ENCODE measurements around the gene ST3GAL4.

DNA sequence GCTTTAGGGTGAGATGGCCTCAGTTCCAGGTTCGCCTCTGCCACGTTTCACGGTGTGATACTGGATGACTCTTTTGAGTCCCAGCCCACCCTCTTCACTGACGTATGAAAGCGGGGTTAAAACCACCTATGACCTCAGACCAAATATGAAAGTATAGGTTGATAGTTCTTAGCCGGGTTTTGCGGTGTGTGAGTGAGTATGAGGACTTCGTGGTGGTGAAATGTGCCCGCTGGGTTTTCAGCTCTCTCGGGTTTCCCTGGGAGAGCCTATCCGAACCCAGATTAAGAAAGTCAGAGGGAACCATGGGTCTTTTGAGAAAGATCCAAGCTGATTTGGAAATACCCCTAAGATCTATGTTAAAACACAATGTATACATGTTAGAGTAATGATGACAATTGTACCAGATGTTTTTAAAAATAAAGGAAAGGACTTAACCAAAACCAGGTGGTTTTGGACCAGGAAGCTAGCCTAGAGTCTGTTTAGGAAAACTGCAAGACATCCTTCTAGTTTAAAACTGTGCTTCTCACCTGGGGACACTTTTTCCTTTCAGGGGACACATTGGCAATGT lies 25.8 kb upstream of the ST3GAL4 start:
- TF ChIP-seq, protein P1, sequence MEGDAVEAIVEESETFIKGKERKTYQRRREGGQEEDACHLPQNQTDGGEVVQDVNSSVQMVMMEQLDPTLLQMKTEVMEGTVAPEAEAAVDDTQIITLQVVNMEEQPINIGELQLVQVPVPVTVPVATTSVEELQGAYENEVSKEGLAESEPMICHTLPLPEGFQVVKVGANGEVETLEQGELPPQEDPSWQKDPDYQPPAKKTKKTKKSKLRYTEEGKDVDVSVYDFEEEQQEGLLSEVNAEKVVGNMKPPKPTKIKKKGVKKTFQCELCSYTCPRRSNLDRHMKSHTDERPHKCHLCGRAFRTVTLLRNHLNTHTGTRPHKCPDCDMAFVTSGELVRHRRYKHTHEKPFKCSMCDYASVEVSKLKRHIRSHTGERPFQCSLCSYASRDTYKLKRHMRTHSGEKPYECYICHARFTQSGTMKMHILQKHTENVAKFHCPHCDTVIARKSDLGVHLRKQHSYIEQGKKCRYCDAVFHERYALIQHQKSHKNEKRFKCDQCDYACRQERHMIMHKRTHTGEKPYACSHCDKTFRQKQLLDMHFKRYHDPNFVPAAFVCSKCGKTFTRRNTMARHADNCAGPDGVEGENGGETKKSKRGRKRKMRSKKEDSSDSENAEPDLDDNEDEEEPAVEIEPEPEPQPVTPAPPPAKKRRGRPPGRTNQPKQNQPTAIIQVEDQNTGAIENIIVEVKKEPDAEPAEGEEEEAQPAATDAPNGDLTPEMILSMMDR (IDR thresholded peaks at IDR 0.05), result no peak
- TF ChIP-seq POLR2A (IDR thresholded peaks at IDR 0.05), result no peak
